Epidermal melanocyte (primary cell): Measurements from ENCODE around the gene FBXO2.

Source experiments
- DNase-seq: peaks from one replicate; pipeline ENCODE4 v3.0.0; 2011; ENCODE audit warnings: low spot score; ENCODE audit not compliant: insufficient read length

Gene FBXO2, protein sequence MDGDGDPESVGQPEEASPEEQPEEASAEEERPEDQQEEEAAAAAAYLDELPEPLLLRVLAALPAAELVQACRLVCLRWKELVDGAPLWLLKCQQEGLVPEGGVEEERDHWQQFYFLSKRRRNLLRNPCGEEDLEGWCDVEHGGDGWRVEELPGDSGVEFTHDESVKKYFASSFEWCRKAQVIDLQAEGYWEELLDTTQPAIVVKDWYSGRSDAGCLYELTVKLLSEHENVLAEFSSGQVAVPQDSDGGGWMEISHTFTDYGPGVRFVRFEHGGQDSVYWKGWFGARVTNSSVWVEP

DNA sequence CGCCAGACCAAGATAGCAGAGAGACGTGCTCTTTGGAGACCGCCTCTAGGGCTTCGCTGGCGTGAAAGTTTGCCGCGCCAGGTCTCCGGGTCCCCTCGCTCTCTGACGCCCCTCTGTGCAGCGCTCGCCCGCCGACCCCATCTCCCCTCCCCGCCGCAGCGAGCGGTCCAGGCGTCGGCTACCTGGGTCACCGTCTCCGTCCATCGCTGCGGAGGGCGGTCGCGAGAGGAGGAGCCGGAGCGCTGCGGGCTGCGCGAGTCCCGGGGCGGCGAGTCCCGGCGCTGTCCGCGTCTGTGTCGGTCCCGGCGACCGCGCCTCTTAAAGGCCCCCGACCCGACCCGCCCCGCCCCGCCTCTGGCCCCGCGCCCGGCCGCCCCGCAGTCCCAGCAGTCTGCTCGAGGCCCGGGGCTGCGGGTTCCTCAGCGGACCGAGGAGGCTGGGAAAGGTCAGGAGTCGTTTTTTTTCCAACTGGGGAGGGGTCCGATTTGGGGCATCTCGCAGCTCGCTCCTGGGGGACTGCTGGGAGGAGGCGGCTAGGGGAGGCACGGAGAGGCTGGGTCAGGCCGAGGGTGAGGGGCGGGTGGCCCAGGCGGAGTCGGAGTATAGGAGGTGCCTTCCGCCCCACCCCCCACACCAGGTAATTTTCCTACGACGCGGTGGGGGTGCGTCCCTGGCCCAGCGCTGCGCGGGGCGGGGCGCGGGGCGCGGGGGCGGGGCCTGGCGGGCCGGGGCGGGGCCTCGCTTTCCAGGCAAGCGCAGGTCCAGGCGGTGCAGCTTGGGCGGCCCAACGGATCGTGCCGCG, at the start of gene FBXO2, which contains the start of gene FBXO44:
Gene FBXO2 (minus strand): TSS at position 293 of the 802 bp plus-strand sequence. CDS start 89 bp downstream, at position 204.
Gene FBXO44 (plus strand): TSS at position 741 of the 802 bp plus-strand sequence. CDS start 959 bp downstream, outside the sequence.
- DNase-seq: peak; percentile 59

DNA sequence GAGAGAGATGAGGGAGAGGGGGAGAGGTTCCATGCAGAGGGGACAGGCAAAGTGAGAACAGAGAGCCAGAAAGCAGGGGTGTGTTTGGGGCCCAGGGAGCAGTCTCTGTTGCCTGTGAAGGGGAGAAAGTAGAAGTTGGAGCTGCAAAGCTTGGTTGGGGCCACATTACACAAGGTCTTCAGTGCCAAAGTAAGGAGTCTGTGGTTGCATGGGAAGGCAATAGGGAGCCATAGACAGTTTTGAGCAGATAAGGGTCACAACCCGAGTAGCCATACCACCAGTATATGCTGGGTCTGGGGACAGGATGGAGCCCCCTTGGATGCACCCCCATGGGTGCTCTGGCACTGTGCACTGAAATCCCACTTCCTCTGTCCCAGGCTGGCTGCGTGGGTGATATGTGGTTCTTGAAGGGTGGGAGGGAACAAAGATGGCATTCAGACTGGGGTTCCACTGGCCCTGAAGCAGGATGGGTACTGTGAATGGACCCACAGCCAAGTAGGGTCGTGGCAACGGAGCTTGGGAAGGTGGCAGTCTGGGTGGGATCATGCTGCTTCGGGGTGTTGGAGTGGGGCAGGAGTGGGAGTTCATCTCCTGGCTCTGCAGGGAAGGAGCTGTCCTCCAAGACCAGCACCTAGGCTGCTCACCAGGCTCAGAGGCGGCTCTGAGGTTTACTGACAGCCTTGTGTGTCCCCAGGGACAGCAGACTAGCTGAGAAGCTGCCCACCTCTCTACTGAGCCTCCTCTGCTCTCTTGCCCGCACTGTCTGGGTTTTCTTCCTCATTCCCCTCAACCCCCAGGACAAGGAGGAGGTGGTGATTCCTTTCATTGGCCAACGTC, 49.3 kb upstream of the FBXO2 start:
- DNase-seq: no peak

DNA sequence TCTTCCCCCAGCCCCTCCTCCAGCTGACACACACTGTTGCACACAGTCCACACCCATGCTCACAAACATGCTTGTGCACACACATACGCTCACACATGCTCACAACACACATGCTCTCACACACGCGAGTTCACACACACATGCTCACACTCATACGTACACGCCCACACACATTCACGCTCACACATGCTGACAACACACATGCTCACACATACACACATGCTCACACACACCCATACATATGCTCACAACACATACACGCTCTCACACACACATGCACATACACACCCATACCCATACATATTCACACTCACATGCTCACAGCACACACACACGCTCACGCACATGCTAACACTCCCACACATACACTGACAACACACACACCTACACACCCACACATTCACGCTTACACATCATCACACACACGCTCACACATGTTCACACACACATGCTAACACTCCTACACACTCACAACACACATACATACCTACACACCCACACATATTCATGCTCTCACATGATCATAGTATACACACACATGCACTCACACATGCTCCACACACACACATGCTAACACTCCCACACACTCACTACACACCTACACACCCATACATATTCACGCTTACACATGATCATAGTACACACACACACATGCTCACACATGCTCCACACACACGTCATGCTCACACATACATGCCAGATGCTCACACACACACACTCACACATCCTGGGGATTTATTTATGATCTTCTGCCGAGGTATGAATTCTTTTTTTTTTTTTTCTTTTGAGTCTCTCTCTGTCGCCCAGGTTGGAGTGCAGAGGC, 48.0 kb upstream of the FBXO2 start:
- no peak for DNase-seq

GRCh38 chr1:11701551-11701961, 47.3 kb upstream of the FBXO2 start:
- DNase-seq: no peak

DNA sequence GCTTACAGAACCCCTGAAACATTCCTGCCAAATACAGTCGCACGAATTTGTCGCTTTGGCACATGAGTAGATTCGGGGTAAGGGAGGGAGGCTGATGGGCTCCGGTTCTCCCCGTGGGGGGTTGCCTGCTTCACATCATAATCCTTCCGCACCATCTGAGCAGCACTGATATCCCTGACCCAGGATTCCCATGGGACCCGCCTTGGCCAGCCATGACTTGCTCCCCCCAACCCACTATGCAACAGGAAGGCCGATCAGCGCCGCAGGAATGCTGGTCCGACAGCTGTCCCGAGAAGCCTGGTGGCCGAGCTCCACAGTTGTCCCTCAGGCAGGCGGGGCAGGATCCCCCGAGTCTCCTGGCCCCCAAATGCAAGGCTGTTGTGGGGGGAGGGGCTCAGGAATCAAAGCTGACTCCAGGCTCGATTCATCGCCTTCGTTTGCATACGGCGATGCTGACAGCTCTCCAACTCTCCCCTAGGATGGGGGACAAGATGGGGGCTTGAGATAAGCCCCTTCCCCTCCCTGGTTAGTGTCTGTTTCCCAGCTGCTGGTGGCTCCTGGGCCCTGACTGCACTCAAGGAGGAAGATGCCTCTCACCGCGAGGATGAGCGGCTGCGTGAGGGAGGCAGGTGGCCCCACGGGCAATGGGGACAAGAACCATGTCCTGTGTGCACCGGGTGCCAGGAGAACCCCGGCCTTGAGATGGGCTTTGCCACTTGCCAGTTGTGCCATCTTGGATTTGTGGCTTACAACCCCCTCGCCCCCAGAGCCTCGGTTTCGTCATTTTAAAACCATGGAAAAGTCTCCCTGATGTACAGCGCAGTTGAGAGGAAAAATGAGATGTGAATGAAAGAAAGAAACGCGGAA, 46.6 kb upstream of the FBXO2 start:
- no peak for DNase-seq

DNA sequence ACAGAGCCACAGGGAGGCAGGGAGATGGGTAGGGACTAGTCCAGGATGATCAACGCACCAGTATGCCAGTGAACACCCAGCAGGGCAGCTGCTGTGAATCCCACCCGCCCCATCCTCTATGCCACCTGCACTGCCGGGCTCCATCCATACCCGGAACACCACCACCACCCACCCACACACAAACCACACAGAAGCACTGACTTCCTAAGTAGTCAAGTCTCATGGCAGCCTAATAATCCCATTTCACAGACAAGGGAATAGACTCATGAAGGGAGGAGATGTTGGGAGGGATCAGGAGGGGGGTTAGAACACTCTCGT, 43.6 kb upstream of the FBXO2 start:
- DNase-seq: no peak

- no peak for DNase-seq
Observed at GRCh38 chr1:11697188-11697892, 43.1 kb upstream of the FBXO2 start.

DNA sequence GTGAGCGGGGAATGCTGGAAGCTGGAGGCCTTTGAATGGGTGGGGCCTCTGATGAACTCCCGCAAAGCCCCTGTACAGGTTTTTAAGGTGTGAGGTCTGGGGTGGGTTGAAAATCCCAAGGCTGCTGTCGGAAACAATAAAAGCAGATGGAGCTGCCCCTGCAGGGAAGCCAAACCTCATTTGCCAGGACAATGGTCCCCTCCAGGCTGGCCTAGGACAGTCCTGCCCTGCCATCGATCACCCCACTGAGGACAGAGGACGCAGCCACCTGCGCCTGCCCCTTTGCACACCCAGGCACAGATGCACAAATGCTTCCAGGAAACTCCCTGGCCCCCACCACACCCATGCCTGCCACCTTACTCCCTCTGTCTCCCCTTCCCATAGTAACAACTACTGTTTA, 41.6 kb upstream of the FBXO2 start:
- no peak for DNase-seq

DNA sequence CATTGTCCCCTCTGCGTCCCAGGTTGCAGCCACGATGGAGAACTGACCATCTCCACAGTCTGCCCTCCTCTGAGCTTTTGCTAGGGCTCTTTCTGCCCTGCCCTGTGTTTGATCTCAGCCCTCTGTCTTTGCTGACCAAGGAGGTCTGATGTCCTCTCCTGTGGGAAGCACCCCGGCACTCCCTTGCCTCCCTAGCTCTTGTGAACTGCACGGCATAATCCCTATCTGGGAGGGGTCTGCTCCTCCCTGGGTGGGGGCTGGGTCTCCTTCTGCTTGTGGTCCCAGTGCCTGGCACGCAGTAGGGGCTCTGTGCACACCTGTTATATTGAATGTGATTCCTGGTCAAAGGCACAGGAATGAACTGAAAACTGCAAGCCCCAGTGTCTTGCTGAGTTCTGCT, 39.7 kb upstream of the FBXO2 start:
- DNase-seq: no peak

GRCh38 chr1:11693024-11693590, 38.9 kb upstream of the FBXO2 start:
- DNase-seq: peak; percentile 70

GRCh38 chr1:11691928-11692711, 37.9 kb upstream of the FBXO2 start:
- no peak for DNase-seq

GRCh38 chr1:11691302-11691914, 37.2 kb upstream of the FBXO2 start, which contains the start of gene DRAXIN:
DRAXIN (plus strand) TSS chr1:11691710; CDS start chr1:11706259, 14,549 bp downstream.
- no peak for DNase-seq

DNA sequence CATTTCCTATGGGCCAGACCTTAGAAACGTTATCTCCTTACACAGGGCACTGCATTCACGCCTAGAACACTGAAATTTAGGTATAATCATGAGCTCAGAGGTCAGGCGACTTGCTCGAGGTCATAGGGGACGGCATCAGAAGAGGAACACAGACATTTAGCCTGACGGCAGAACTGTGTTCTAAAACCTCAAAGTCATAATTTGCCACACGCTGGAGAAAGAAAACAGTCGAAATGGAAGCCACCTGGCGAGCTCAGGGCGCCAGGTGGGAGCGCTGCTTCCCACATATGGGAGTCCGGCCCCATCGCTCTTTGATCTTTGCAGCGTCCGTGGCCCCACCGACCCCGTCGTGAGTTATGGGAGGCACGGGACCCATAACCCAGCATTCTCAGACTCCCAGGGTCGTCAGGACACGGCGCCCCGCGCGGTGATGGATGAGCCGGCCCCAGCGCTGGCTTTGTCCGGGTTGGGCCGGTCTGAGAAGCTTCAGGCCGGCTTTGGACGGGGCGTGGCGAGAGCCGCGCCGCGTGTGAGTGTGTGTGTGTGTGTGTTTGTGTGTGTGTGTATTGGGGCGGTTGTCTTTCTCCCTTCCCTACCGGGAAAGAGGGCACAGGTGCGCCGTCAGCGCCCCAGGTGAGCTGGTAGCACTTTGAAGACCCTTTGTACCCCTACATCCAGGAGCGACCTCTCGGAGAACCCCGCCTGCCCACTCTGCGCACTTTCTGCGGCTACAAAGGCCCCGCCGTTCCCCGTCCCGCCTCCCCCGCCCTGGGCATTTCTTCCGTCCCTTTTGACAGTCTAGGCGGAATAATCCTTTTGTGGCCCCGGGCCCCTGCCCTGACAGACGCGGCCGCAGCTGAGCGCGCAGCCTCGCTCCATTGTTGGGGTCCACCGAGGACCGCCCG, 36.4 kb upstream of the FBXO2 start:
- DNase-seq: no peak

- DNase-seq: no peak
Observed at GRCh38 chr1:11688506-11688905, 34.3 kb upstream of the FBXO2 start.

- no peak for DNase-seq
Observed at GRCh38 chr1:11685210-11685752, 31.1 kb upstream of the FBXO2 start.

GRCh38 chr1:11684070-11684469, 29.8 kb upstream of the FBXO2 start:
- no peak for DNase-seq
